ENCODE results near the gene BICC1. TPM values are rescaled to one million over a fixed set of nuclear protein-coding genes. Genes with fewer than 3 reads are reported as not detected.

BICC1 gene
- total and polyA plus RNA-seq, 12 donors = 4.5 to 25.9 (median 9.8) TPM

DNA sequence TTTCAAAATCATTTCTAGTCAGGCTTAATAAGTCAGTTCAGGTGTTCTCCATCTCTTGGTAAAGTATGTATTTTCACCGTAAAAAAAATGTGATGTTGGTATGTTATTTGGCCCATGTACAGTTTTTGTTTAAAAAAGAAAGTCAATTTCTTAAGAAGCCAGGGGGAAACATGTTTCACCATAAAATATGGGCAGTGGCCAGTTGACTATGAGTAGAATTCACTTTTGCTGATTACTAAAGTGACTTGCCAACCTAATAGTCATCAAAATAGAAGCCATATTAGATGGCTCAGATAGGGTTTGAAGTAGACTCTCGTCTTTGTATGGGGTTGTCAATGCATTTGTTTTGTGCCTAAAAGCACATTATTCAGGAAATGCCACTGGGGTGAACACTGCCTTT is 266.3 kb downstream of the BICC1 start:
- H3K9me3 ChIP-seq (replicated peaks in 1 of 3) = no peaks in the 10 kb centered on the region
- TF ChIP-seq CTCF (IDR thresholded peaks at IDR 0.05) (no peak), POLR2A (IDR thresholded peaks at IDR 0.05) (no peak)
- intact Hi-C loops (cut with DNase I) = no loop called here
- no peaks in the 10 kb centered on the region for H3K27me3 ChIP-seq
- H3K36me3 ChIP-seq (replicated peaks in 1 of 2) = no peaks in the 10 kb centered on the region
- DNase-seq = no peak
- no peak overlapping the region for H3K27ac ChIP-seq
- H3K4me3 ChIP-seq = no peak overlapping the region
- H3K4me1 ChIP-seq (replicated peaks in 1 of 2) = peaks cover 0 to 31% of the 10 kb centered on the region in 2 donors
- 84 to 94% (median 88%) methylated on average over 2 of the region's 2 CpGs for WGBS, 4 donors

- TF ChIP-seq CTCF (IDR thresholded peaks at IDR 0.05) (no peak), POLR2A (IDR thresholded peaks at IDR 0.05) (no peak)
- H3K27ac ChIP-seq = no peak overlapping the region
Measured at GRCh38 chr10:58779594-58779993, 266.9 kb downstream of the BICC1 start.

GRCh38 chr10:58780476-58780875 is 267.8 kb downstream of the BICC1 start:
- H3K27ac ChIP-seq = no peak overlapping the region
- no peaks in the 10 kb centered on the region for H3K27me3 ChIP-seq
- no peak overlapping the region for H3K4me3 ChIP-seq
- intact Hi-C loops (cut with DNase I) = loop anchor here in 1 of 2 donors (5.0 to 10.0 kb wide), 2 partner anchors 164 to 402 kb away; no protein-coding TSS in a partner anchor
- H3K4me1 ChIP-seq (replicated peaks in 1 of 2) = peaks cover 0 to 33% of the 10 kb centered on the region in 2 donors
- TF ChIP-seq CTCF (IDR thresholded peaks at IDR 0.05) (no peak), POLR2A (IDR thresholded peaks at IDR 0.05) (no peak)
- H3K9me3 ChIP-seq (replicated peaks in 1 of 3) = no peaks in the 10 kb centered on the region
- no peaks in the 10 kb centered on the region for H3K36me3 ChIP-seq (replicated peaks in 1 of 2)
- no peak for DNase-seq

More at GRCh38 chr10:58779594-58779993, 266.9 kb downstream of the BICC1 start:
- no peak for DNase-seq
- Histone ChIP-seq H3K36me3 (replicated peaks in 1 of 2) (no peaks in the 10 kb centered on the region), H3K4me1 (replicated peaks in 1 of 2) (peaks cover 0 to 36% of the 10 kb centered on the region in 2 donors), H3K9me3 (replicated peaks in 1 of 3) (no peaks in the 10 kb centered on the region), H3K4me3 (no peak overlapping the region), H3K27me3 (no peaks in the 10 kb centered on the region)
- intact Hi-C loops (cut with DNase I) = no loop called here
- 82 to 89% (median 85%) methylated on average over 5 of the region's 5 CpGs for WGBS, 4 donors

DNA sequence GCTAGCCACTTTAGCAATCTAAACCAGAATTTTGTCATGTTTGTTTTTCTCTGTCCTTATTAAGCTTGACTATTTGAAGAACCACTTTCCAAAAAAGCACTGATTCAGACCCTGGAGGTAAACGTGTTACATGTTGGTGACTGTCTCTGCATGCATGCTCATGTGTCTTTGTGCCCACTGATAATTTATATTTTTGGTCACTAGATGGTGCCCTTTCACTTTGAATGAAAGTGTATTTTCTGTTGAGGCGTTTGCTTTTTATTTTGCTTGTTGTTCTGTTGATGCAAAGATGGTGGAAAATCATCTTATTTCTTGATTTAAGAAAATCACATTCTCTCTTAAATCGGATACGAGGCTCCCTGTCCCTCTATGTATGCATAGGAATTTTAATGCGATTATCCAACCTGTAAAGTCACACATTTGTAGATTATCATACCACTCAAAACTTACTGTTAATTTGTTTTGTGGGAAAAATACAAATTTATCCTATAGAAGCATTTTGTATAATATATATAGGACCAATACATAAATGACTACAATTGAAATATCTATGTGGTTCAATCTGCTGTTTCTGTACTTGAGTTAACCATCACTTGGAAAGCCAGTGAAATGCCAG is 269.3 kb downstream of the BICC1 start:
- no peaks in the 10 kb centered on the region for H3K9me3 ChIP-seq (replicated peaks in 1 of 3)
- H3K27ac ChIP-seq = peak overlapping the region in 1 of 5 donors; percentile 41
- H3K36me3 ChIP-seq (replicated peaks in 1 of 2) = no peaks in the 10 kb centered on the region
- intact Hi-C loops (cut with DNase I) = loop anchor here in 1 of 2 donors (5.0 to 10.0 kb wide), 2 partner anchors 163 to 400 kb away; no protein-coding TSS in a partner anchor
- H3K4me3 ChIP-seq = no peak overlapping the region
- peaks cover 0 to 18% of the 10 kb centered on the region in 2 donors for H3K4me1 ChIP-seq (replicated peaks in 1 of 2)
- TF ChIP-seq POLR2A (IDR thresholded peaks at IDR 0.05) = no peak
- TF ChIP-seq CTCF (IDR thresholded peaks at IDR 0.05) = peak; percentile 60 to 78 (median 71)
- DNase-seq = no peak
- WGBS, 4 donors = 18 to 23% (median 21%) methylated on average over 5 of the region's 5 CpGs
- no peaks in the 10 kb centered on the region for H3K27me3 ChIP-seq
